Motor neuron (in vitro differentiated cells): ENCODE results near the gene SLC38A1. TPM values are rescaled to one million over a fixed set of nuclear protein-coding genes. Genes with fewer than 3 reads are reported as not detected.
A peak's percentile ranks its signal among the peaks of the same experiment; 100 is the strongest.
"Not testable (repeated sequence)": the region's sequence is repeated elsewhere in the genome, so short reads cannot be mapped to it uniquely, and the experiment has no call there.

Source experiments
- ATAC-seq, 8 experiments: fragments of 200-7000 bp; cut with Tn5 transposase; replicated peaks in 6 of 8; 2 replicates each; pipeline ENCODE4 v1.8.0; 2021; ENCODE audit warnings: mild to moderate bottlenecking in 8 of 8, moderate library complexity in 8 of 8
- H3K27ac ChIP-seq, 2 donors: fragments of 250-450 bp; sonication (Bioruptor Pico); 2 replicates each; pipeline ENCODE4 v1.9.0; 2021; ENCODE audit warnings: antibody characterized with exemption in 2 of 2, mild to moderate bottlenecking in 2 of 2, moderate library complexity in 1 of 2
- H3K4me1 ChIP-seq, 2 donors: fragments of 250-450 bp; sonication (Bioruptor Pico); replicated peaks in 1 of 2; 2 replicates each; pipeline ENCODE4 v1.6.1; 2021; ENCODE audit warnings: antibody characterized with exemption in 2 of 2, mild to moderate bottlenecking in 2 of 2, moderate library complexity in 1 of 2
- H3K4me3 ChIP-seq, 5 donors: fragments of 250-450 bp; sonication (Bioruptor Pico); 2 replicates each; pipeline ENCODE4 v1.9.0; 2021; ENCODE audit warnings: antibody characterized with exemption in 5 of 5, mild to moderate bottlenecking in 5 of 5, moderate library complexity in 4 of 5
- WGBS, 10 experiments: fragments of 450-650 bp; shearing (Covaris generic); methylation state at CpG; one replicate each; pipeline ENCODE4 v1.0.0; 2022; 5-methylcytosine and 5-hydroxymethylcytosine counted together
- in situ Hi-C, 9 experiments: fragments of 400-800 bp; cut with MboI; loops; one replicate each; pipeline ENCODE4 v1.15.0; 2021; ENCODE audit warnings: low sequenced_read_pairs in 9 of 9, low pct_unique_long_range_greater_than_20kb in 2 of 9; ENCODE audit not compliant: unreplicated experiment in 9 of 9
- total RNA-seq, 8 experiments: library from RNA; unstranded; fragments of 300-600 nt; gene quantifications; 2 replicates each; pipeline versions ENCODE4 v1.2.3 to v1.2.4, GENCODE V29; 2022

Gene SLC38A1
- total RNA-seq, 8 experiments from 2014 or later: 49.9 to 126 (median 83.0) TPM

GRCh38 chr12:46209170-46209569 lies 59.7 kb downstream of the SLC38A1 start:
- Histone ChIP-seq H3K27ac (no peak overlapping the region), H3K4me3 (no peak overlapping the region), H3K4me1 (no peaks in the 10 kb centered on the region)
- ATAC-seq: no peak
- WGBS, 10 experiments: 40 to 100% (median 58%) methylated on average over 1 to 4 of the region's 4 CpGs; no CpG with 5 or more reads in 3 of the 10 experiments
- in situ Hi-C loops: no loop called here

DNA sequence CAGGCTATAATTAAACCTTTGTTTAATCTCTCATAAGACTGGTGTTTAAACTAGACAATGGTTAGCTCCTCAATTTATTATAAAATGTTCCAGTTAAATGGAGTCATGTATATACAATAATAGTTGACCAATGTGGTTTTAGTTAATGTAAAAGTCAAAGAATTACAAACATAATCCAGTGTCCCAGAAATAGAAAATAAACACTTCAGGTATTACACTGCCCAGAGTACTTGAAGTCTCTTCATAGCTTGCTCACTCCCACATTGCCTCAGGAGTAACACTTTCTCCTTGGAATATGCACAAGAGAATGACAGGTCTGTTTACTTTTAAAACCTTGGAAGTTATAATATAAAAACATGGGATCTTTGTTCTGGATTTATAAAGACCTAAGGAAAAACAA lies 60.5 kb downstream of the SLC38A1 start:
- no peak overlapping the region for H3K4me3 ChIP-seq
- no peak overlapping the region for H3K27ac ChIP-seq
- no peaks in the 10 kb centered on the region for H3K4me1 ChIP-seq
- in situ Hi-C loops: no loop called here
- ATAC-seq: no peak

DNA sequence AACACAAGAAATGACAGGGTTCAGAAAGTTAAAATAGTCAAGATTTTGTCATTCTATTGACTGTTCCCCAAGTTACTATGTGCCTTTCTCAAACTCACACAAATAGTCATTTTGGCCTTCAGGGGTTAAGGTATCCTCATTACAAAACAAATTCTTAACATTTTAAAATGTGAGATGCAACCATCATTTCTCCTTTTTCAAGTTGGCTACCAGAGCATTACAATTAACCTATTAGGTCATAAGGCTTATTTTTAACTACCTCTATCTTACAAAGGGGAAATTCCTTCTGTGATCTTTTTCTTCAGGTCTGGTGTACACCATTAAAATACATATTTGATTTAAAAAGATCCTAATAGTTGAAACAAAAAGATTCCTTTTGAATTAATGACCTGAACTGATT lies 61.2 kb downstream of the SLC38A1 start:
- no peak overlapping the region for H3K4me3 ChIP-seq
- in situ Hi-C loops: no loop called here
- no peak overlapping the region for H3K27ac ChIP-seq
- H3K4me1 ChIP-seq: no peaks in the 10 kb centered on the region
- no peak for ATAC-seq

GRCh38 chr12:46206471-46206870 lies 62.4 kb downstream of the SLC38A1 start:
- in situ Hi-C loops: no loop called here
- no peak overlapping the region for H3K27ac ChIP-seq
- no peak for ATAC-seq
- H3K4me1 ChIP-seq: no peaks in the 10 kb centered on the region
- 60 to 97% (median 84%) methylated on average over 1 to 3 of the region's 3 CpGs; no CpG with 5 or more reads in 1 of the 10 experiments for WGBS, 10 experiments
- H3K4me3 ChIP-seq: no peak overlapping the region

GRCh38 chr12:46205294-46205693 lies 63.5 kb downstream of the SLC38A1 start:
- in situ Hi-C loops: no loop called here
- ATAC-seq: no peak
- H3K27ac ChIP-seq: no peak overlapping the region
- H3K4me1 ChIP-seq: no peaks in the 10 kb centered on the region
- 24 to 100% (median 67%) methylated on average over 1 to 2 of the region's 2 CpGs; no CpG with 5 or more reads in 1 of the 10 experiments for WGBS, 10 experiments
- H3K4me3 ChIP-seq: no peak overlapping the region

GRCh38 chr12:46201284-46201789 lies 67.5 kb downstream of the SLC38A1 start:
- WGBS, 10 experiments: 82 to 100% (median 96%) methylated on average over 1 to 5 of the region's 5 CpGs; no CpG with 5 or more reads in 2 of the 10 experiments
- no peak overlapping the region for H3K4me3 ChIP-seq
- H3K4me1 ChIP-seq: no peaks in the 10 kb centered on the region
- no peak overlapping the region for H3K27ac ChIP-seq
- no peak for ATAC-seq
- in situ Hi-C loops: no loop called here

DNA sequence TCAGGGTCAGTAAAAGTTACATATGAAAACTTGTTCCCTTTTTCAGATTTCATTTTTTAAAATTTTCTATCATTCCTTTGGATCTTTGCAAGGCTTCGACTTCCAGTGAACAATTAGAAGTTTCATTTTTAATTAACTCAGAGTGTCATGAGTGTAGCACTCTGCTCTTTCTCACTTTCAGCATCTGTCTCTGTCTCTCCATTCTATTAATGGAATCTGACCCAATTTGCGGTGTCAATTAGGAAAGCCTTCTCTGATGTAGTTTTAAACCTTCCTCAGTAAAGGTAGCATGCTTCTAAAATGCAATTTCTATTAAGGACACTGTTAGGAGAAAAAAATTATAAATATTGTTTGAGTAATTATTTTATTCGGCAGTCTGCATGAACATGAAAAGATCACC lies 68.3 kb downstream of the SLC38A1 start:
- WGBS, 10 experiments: 58 to 100% (median 97%) methylated on average over 1 to 3 of the region's 3 CpGs
- Histone ChIP-seq H3K4me1 (no peaks in the 10 kb centered on the region), H3K27ac (no peak overlapping the region), H3K4me3 (no peak overlapping the region)
- ATAC-seq: no peak
- in situ Hi-C loops: no loop called here

- in situ Hi-C loops: no loop called here
- no peak for ATAC-seq
- H3K4me1 ChIP-seq: no peaks in the 10 kb centered on the region
- WGBS, 10 experiments: 83 to 100% (median 98%) methylated on average over 2 to 5 of the region's 5 CpGs
- H3K4me3 ChIP-seq: no peak overlapping the region
- H3K27ac ChIP-seq: no peak overlapping the region
Observed at GRCh38 chr12:46198913-46199312, 69.9 kb downstream of the SLC38A1 start.

- Histone ChIP-seq H3K4me1 (no peaks in the 10 kb centered on the region), H3K27ac (no peak overlapping the region), H3K4me3 (no peak overlapping the region)
- no peak for ATAC-seq
- in situ Hi-C loops: no loop called here
- 75 to 100% (median 96%) methylated on average over 3 to 5 of the region's 5 CpGs; no CpG with 5 or more reads in 1 of the 10 experiments for WGBS, 10 experiments
Observed at GRCh38 chr12:46197883-46198282, 71.0 kb downstream of the SLC38A1 start.

DNA sequence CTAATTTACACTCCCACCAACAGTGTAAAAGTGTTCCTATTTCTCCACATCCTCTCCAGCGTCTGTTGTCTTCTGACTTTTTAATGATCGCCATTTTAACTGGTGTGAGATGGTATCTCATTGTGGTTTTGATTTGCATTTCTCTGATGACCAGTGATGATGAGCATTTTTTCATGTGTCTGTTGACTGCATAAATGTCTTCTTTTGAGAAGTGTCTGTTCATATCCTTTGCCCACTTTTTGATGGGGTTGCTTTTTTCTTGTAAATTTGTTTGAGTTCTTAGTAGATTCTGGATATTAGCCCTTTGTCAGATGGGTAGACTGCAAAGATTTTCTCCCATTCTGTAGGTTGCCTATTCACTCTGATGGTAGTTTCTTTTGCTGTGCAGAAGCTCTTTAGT lies 78.3 kb downstream of the SLC38A1 start:
- H3K4me1 ChIP-seq, ATAC-seq, H3K4me3 ChIP-seq, H3K27ac ChIP-seq, in situ Hi-C loops: not testable (repeated sequence)
- 90% methylated on average over 2 of the region's 2 CpGs; no CpG with 5 or more reads in 9 of the 10 experiments for WGBS, 10 experiments

- 71 to 100% (median 96%) methylated on average over 1 to 2 of the region's 2 CpGs; no CpG with 5 or more reads in 1 of the 10 experiments for WGBS, 10 experiments
- in situ Hi-C loops: no loop called here
Observed at GRCh38 chr12:46188170-46188569, 80.7 kb downstream of the SLC38A1 start.

GRCh38 chr12:46187023-46187422 lies 81.8 kb downstream of the SLC38A1 start:
- 34 to 100% (median 90%) methylated on average over 1 to 3 of the region's 3 CpGs; no CpG with 5 or more reads in 1 of the 10 experiments for WGBS, 10 experiments

More at GRCh38 chr12:46188170-46188569, 80.7 kb downstream of the SLC38A1 start:
- H3K4me3 ChIP-seq: no peak overlapping the region
- H3K4me1 ChIP-seq: no peaks in the 10 kb centered on the region
- H3K27ac ChIP-seq: no peak overlapping the region
- ATAC-seq: no peak

GRCh38 chr12:46186088-46186487 lies 82.8 kb downstream of the SLC38A1 start:
- in situ Hi-C loops: no loop called here
- no peak overlapping the region for H3K4me3 ChIP-seq
- no peak for ATAC-seq
- H3K27ac ChIP-seq: no peak overlapping the region
- no peaks in the 10 kb centered on the region for H3K4me1 ChIP-seq
- WGBS, 10 experiments: 50 to 100% (median 87%) methylated on average over 1 to 3 of the region's 3 CpGs; no CpG with 5 or more reads in 2 of the 10 experiments

More at GRCh38 chr12:46187023-46187422, 81.8 kb downstream of the SLC38A1 start:
- in situ Hi-C loops: no loop called here
- Histone ChIP-seq H3K27ac (no peak overlapping the region), H3K4me3 (no peak overlapping the region), H3K4me1 (no peaks in the 10 kb centered on the region)
- peak in 1 of 8 experiments; percentile 13 for ATAC-seq

GRCh38 chr12:46185686-46186085 lies 83.2 kb downstream of the SLC38A1 start:
- H3K27ac ChIP-seq: no peak overlapping the region
- in situ Hi-C loops: no loop called here
- ATAC-seq: no peak
- 90 to 100% (median 100%) methylated on average over 1 to 2 of the region's 3 CpGs; no CpG with 5 or more reads in 3 of the 10 experiments for WGBS, 10 experiments
- H3K4me3 ChIP-seq: no peak overlapping the region
- H3K4me1 ChIP-seq: no peaks in the 10 kb centered on the region
